Measurements from ENCODE around the gene CLPTM1.
"Not testable (repeated sequence)": the region's sequence is repeated elsewhere in the genome, so short reads cannot be mapped to it uniquely, and the experiment has no call there.

Gene CLPTM1

GRCh38 chr19:44968670-44969069 is 13.5 kb downstream of the CLPTM1 start:
- no peak for DNase-seq (ENCODE audit: low read depth, low spot score)
- TF ChIP-seq CTCF (IDR thresholded peaks at IDR 0.05; ENCODE audit: low read depth, low read length), result no peak
- no peak overlapping the region for H3K4me3 ChIP-seq (ENCODE audit: low read depth, low read length)
- in situ Hi-C loops (cut with HindIII; ENCODE audit: low sequenced_read_pairs), result no loop called here

- in situ Hi-C loops (cut with HindIII; ENCODE audit: low sequenced_read_pairs), result no loop called here
- TF ChIP-seq CTCF (IDR thresholded peaks at IDR 0.05; ENCODE audit: low read depth, low read length), result no peak
- no peak overlapping the region for H3K4me3 ChIP-seq (ENCODE audit: low read depth, low read length)
- DNase-seq (ENCODE audit: low read depth, low spot score), result no peak
Observed at GRCh38 chr19:44969437-44969836, 14.3 kb downstream of the CLPTM1 start.

- in situ Hi-C loops (cut with HindIII; ENCODE audit: low sequenced_read_pairs); DNase-seq (ENCODE audit: low read depth, low spot score); H3K4me3 ChIP-seq (ENCODE audit: low read depth, low read length): not testable (repeated sequence)
Observed at GRCh38 chr19:44971451-44971850, 16.3 kb downstream of the CLPTM1 start.

GRCh38 chr19:44972802-44973201 is 17.6 kb downstream of the CLPTM1 start:
- in situ Hi-C loops (cut with HindIII; ENCODE audit: low sequenced_read_pairs), result no loop called here

GRCh38 chr19:44973982-44974735 is 19.0 kb downstream of the CLPTM1 start:
- in situ Hi-C loops (cut with HindIII; ENCODE audit: low sequenced_read_pairs), result no loop called here
- H3K4me3 ChIP-seq (ENCODE audit: low read depth, low read length), result no peak overlapping the region
- no peak for TF ChIP-seq CTCF (IDR thresholded peaks at IDR 0.05; ENCODE audit: low read depth, low read length)
- DNase-seq (ENCODE audit: low read depth, low spot score), result no peak

More at GRCh38 chr19:44972802-44973201, 17.6 kb downstream of the CLPTM1 start:
- TF ChIP-seq CTCF (IDR thresholded peaks at IDR 0.05; ENCODE audit: low read depth, low read length), result no peak
- H3K4me3 ChIP-seq (ENCODE audit: low read depth, low read length), result no peak overlapping the region
- DNase-seq (ENCODE audit: low read depth, low spot score), result no peak

- H3K4me3 ChIP-seq (ENCODE audit: low read depth, low read length), result no peak overlapping the region
- TF ChIP-seq CTCF (IDR thresholded peaks at IDR 0.05; ENCODE audit: low read depth, low read length), result no peak
- in situ Hi-C loops (cut with HindIII; ENCODE audit: low sequenced_read_pairs), result no loop called here
- DNase-seq (ENCODE audit: low read depth, low spot score), result no peak
Observed at GRCh38 chr19:44974857-44975256, 19.7 kb downstream of the CLPTM1 start.

GRCh38 chr19:44975444-44975843 is 20.3 kb downstream of the CLPTM1 start:
- no peak overlapping the region for H3K4me3 ChIP-seq (ENCODE audit: low read depth, low read length)
- TF ChIP-seq CTCF (IDR thresholded peaks at IDR 0.05; ENCODE audit: low read depth, low read length), result no peak
- in situ Hi-C loops (cut with HindIII; ENCODE audit: low sequenced_read_pairs), result no loop called here
- no peak for DNase-seq (ENCODE audit: low read depth, low spot score)

All from astrocyte of the spinal cord (primary cell).